Measurements from ENCODE around the gene NADK2. TPM values are rescaled to one million over a fixed set of nuclear protein-coding genes. Genes with fewer than 3 reads are reported as not detected.

NADK2 gene
- total and polyA plus RNA-seq, 9 of the 15 experiments (the other 6 are each of a cell fraction or from before 2014, with no cell fraction given): 10.6 to 41.0 (median 24.0) TPM

DNA sequence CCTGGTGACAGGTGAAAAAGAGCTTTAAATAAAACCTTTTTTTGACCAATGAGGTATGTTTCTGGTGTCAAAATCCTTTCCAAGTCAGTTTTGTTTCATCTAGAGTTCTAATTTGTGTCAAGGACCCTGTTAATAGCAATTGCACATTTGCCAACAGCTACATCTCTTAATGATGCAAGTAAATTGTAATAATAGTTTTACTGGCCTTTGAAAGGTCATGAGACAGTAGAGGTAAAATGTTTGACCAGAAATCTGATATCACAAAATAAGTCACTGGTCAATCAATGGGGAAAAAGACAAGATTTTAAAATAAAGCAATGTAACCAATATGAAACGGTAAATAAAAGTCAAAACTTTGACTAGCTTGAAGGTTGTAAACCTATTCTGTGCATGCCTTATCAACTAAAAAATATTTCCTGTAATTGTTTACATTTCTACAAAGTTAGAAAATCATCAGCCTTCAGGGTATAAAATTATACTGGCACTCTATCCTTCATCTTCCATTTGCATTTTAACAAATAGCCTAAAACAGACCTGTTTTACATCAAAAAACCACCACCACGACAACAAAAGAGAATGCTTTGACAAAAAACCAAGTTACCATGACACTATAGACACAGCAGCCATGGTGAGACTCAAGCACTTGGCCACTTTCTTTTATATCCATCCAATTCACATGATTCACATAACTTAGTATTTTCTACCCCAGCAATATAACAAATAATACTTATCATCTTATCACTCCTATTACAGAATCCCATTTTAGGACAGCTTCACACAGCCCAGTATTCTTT, 3.0 kb downstream of the NADK2 start (continued):
- TF ChIP-seq, protein P1, sequence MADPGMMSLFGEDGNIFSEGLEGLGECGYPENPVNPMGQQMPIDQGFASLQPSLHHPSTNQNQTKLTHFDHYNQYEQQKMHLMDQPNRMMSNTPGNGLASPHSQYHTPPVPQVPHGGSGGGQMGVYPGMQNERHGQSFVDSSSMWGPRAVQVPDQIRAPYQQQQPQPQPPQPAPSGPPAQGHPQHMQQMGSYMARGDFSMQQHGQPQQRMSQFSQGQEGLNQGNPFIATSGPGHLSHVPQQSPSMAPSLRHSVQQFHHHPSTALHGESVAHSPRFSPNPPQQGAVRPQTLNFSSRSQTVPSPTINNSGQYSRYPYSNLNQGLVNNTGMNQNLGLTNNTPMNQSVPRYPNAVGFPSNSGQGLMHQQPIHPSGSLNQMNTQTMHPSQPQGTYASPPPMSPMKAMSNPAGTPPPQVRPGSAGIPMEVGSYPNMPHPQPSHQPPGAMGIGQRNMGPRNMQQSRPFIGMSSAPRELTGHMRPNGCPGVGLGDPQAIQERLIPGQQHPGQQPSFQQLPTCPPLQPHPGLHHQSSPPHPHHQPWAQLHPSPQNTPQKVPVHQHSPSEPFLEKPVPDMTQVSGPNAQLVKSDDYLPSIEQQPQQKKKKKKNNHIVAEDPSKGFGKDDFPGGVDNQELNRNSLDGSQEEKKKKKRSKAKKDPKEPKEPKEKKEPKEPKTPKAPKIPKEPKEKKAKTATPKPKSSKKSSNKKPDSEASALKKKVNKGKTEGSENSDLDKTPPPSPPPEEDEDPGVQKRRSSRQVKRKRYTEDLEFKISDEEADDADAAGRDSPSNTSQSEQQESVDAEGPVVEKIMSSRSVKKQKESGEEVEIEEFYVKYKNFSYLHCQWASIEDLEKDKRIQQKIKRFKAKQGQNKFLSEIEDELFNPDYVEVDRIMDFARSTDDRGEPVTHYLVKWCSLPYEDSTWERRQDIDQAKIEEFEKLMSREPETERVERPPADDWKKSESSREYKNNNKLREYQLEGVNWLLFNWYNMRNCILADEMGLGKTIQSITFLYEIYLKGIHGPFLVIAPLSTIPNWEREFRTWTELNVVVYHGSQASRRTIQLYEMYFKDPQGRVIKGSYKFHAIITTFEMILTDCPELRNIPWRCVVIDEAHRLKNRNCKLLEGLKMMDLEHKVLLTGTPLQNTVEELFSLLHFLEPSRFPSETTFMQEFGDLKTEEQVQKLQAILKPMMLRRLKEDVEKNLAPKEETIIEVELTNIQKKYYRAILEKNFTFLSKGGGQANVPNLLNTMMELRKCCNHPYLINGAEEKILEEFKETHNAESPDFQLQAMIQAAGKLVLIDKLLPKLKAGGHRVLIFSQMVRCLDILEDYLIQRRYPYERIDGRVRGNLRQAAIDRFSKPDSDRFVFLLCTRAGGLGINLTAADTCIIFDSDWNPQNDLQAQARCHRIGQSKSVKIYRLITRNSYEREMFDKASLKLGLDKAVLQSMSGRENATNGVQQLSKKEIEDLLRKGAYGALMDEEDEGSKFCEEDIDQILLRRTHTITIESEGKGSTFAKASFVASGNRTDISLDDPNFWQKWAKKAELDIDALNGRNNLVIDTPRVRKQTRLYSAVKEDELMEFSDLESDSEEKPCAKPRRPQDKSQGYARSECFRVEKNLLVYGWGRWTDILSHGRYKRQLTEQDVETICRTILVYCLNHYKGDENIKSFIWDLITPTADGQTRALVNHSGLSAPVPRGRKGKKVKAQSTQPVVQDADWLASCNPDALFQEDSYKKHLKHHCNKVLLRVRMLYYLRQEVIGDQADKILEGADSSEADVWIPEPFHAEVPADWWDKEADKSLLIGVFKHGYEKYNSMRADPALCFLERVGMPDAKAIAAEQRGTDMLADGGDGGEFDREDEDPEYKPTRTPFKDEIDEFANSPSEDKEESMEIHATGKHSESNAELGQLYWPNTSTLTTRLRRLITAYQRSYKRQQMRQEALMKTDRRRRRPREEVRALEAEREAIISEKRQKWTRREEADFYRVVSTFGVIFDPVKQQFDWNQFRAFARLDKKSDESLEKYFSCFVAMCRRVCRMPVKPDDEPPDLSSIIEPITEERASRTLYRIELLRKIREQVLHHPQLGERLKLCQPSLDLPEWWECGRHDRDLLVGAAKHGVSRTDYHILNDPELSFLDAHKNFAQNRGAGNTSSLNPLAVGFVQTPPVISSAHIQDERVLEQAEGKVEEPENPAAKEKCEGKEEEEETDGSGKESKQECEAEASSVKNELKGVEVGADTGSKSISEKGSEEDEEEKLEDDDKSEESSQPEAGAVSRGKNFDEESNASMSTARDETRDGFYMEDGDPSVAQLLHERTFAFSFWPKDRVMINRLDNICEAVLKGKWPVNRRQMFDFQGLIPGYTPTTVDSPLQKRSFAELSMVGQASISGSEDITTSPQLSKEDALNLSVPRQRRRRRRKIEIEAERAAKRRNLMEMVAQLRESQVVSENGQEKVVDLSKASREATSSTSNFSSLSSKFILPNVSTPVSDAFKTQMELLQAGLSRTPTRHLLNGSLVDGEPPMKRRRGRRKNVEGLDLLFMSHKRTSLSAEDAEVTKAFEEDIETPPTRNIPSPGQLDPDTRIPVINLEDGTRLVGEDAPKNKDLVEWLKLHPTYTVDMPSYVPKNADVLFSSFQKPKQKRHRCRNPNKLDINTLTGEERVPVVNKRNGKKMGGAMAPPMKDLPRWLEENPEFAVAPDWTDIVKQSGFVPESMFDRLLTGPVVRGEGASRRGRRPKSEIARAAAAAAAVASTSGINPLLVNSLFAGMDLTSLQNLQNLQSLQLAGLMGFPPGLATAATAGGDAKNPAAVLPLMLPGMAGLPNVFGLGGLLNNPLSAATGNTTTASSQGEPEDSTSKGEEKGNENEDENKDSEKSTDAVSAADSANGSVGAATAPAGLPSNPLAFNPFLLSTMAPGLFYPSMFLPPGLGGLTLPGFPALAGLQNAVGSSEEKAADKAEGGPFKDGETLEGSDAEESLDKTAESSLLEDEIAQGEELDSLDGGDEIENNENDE (IDR thresholded peaks at IDR 0.05; ENCODE audit: low read depth, low read length): no peak
- no peak for TF ChIP-seq MEIS2 (IDR thresholded peaks at IDR 0.05; ENCODE audit: partially characterized antibody)
- TF ChIP-seq MYC (IDR thresholded peaks at IDR 0.05; ENCODE audit: low read depth, low read length): 0 out of 2 replicates have a peak, but pooled peaks have one; percentile 24
- no peak for TF ChIP-seq MYC (CRISPR knock-in tag; IDR thresholded peaks at IDR 0.05; ENCODE audit: borderline replicate concordance, low read depth)
- no peak for TF ChIP-seq CBX1 (IDR thresholded peaks at IDR 0.05; ENCODE audit: low read depth)
- TF ChIP-seq TARDBP (IDR thresholded peaks at IDR 0.05): no peak
- no peak for TF ChIP-seq HLTF (IDR thresholded peaks at IDR 0.05)
- no peak for TF ChIP-seq ZNF699 (CRISPR knock-in tag; IDR thresholded peaks at IDR 0.05; ENCODE audit: insufficient replicate concordance)
- TF ChIP-seq, protein P2, sequence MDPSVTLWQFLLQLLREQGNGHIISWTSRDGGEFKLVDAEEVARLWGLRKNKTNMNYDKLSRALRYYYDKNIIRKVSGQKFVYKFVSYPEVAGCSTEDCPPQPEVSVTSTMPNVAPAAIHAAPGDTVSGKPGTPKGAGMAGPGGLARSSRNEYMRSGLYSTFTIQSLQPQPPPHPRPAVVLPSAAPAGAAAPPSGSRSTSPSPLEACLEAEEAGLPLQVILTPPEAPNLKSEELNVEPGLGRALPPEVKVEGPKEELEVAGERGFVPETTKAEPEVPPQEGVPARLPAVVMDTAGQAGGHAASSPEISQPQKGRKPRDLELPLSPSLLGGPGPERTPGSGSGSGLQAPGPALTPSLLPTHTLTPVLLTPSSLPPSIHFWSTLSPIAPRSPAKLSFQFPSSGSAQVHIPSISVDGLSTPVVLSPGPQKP (CRISPR knock-in tag; IDR thresholded peaks at IDR 0.05): no peak
- no peak for TF ChIP-seq HDAC1 (IDR thresholded peaks at IDR 0.05)
- no peak for TF ChIP-seq BRF1 (IDR thresholded peaks at IDR 0.05; ENCODE audit: borderline replicate concordance, extremely low read depth, insufficient read length)

All from K562 (cell line).